Measurements from ENCODE around the gene GLYATL1.

DNA sequence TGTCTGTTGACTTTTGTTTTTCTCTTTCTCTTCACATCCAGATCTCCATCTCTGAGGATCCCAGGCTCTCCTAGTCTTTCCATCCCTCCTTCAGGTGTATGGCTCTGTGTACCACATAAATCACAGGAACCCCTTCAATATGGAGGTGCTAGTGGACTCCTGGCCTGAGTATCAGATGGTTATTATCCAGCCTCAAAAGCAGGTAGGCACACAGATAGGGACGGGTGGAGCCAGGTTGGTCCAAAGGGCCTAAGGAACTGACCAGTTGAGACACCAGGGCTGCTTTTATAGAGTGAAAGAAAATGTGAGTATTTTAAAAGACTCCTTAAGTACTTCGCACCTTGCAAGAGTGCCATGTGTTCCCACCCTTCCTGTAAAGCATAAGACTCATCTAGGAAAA is 39.9 kb downstream of the GLYATL1 start:
- TF ChIP-seq TCF7 (CRISPR knock-in tag; IDR thresholded peaks at IDR 0.05; ENCODE audit: low read depth): no peak
- no peak for TF ChIP-seq PRRX2 (CRISPR knock-in tag; IDR thresholded peaks at IDR 0.05)
